Epidermal melanocyte (primary cell): ENCODE results near the gene BAZ2B.

ENCODE experiments used
- DNase-seq: peaks from one replicate; pipeline ENCODE4 v3.0.0; 2011; ENCODE audit warnings: low spot score; ENCODE audit not compliant: insufficient read length

The BAZ2B gene

DNA sequence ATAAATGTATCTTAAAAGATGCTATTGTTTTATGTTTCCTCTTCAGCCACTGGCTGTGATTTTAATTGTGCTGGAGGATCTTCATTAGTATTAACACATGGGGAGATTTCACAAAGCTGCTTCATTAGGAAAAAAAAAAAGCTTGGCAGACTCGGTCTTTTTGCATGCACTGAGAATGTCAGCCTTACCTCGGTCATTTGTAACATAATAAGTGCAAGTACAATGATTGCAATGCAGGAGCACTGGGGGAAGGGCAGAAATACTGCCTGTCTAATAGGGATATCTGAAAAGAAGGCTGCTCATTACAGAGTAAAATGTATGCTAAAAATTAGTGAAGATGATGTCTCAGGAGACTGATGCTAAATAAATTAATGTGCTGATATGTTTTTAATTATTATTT, 1.3 kb upstream of the BAZ2B start:
- DNase-seq, result no peak

DNA sequence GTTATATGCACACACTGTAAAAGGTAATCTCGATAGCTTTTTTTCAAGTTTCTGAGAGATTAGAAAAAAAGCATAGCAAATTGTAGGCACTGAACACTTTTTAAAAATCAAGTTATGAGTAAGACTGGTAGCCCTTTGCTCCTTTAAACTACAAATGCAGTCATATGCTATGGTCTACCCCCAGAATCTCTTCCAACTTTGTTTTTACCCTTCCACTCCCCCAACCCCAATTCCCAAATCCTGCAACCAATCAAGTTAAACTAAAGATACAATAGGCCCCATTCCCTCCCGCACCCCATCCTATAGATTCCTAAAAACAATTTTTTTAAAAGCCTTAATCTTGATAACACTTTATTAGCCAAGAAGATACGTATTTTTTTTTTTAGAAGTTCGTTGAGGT, 752 bp upstream of the BAZ2B start:
- DNase-seq, result no peak

DNA sequence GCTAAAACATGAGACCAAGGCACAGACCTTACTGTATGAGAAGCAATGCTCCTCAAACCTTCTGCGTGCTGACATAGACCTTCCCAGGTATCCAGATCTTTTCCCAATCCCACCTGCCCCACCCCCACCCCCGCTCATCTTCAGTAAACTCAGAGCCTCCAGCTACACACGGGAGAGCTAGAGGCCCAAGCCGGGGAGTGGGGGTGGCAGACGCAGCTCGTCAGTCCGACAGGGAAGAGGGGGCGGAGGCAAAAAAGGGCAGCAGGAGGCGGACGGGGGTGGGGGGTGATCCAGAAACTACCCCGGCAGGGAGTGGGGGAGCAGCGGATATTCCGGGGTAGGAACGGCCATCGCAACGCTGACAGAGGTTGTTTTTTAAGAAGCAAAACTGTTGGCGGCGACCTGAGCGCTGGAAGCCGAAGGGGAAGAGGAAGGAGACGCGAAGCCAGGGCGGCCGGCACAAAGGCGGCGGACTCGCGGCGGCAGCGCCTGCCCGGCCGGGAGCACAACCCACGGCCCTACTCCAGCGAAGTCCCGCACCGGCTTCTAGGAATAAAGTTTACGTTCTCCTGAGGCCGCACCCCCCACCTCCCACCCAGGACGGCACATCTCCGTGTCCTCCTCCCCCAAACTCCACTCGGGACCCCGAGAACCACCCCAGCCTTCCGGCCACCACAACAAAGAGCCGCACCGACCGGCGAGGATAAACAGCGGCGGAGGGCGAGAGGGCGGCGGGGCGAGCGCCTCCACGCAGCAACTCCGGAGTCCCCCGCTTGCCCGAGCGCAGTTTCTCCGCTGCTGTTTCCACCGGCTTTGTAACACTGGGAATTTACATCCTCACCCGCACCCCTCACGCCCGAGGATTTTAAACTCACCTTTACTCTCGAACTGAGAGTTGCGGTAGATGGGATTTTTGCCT, 722 bp downstream of the BAZ2B start:
- DNase-seq, result peak; percentile 60

DNA sequence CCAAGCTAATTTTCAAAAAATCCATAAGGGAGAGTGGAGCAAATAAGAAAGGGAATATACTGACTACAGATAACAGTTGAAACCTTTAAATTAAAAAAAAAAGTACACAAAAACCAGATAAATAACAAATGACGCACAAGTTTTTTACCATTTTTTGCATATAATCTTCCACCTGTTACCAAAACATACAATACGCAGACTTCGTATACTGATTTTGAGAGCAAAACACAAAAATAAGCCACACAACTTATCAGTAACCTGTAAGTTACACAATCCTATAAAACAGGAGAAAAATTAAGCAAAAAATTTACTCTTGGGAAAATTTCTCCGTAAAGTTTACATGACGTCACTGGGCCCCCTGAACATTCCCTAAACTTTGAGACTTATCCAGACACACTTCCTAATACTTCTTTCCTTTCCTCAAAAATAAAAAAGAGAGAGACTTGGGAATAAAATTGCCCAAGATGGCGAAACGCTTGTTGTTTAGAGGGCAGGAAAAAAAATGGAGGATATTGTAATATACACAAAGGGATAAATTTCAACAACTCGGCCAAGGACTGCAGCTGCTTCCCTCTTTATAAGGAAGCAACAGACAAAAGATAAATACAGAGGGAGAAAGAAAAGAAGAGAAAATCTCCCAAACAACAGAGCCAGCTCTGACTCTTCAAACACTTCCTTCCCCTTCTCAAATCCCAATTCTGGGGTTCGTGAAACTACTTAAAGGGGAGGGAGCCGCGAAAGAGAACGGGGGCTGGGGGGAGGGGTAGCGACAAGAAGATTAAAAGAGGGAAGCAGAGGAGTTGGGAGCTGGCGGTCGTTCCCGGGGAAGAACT, 1.6 kb downstream of the BAZ2B start:
- no peak for DNase-seq

DNA sequence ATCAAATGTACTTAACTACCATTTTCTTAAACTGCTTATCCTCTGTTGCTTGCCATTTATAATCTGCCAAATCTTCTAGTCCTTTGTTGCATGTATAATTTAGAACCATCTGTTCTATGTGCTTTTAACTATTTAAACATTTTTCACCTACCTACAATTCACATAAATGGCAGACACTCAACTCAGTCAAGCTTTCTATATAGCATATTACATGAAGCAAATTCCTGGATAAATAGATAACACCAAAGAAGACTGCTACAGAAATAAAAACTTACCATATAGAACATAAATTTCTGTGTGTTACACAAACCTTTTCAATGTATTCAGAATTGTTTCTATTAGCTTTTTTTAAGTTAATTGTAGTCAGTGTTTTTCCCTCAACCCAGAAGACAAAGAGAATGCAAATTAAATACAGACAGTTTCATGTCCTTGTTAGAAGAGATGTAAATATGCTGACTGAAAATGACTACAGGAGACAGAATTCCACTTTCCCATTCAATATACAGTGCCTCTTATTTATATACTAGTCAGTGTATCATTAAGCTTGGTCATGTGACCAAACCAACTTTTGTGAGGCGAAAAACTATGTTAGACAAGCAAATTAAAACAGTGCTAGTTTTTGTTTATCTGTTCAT, 2.6 kb downstream of the BAZ2B start:
- no peak for DNase-seq

DNA sequence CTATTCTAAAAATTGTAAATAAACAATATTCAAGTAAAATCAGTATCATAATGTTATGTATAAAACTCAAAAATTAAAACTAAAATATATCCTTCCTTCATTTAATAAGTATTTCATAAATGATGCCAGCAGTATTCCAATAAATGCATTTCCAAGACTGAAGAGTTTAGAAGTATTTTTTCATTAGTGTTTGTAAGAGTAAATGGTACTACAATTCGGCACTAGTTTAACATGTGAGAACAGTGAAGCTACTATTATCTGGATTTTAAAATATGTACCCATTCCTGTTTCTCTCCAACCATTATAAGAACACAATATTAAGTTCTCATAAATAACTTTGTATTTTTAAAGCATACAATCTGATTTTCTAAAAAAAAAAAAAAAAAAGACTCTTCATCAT, 3.3 kb downstream of the BAZ2B start:
- DNase-seq, result no peak

DNA sequence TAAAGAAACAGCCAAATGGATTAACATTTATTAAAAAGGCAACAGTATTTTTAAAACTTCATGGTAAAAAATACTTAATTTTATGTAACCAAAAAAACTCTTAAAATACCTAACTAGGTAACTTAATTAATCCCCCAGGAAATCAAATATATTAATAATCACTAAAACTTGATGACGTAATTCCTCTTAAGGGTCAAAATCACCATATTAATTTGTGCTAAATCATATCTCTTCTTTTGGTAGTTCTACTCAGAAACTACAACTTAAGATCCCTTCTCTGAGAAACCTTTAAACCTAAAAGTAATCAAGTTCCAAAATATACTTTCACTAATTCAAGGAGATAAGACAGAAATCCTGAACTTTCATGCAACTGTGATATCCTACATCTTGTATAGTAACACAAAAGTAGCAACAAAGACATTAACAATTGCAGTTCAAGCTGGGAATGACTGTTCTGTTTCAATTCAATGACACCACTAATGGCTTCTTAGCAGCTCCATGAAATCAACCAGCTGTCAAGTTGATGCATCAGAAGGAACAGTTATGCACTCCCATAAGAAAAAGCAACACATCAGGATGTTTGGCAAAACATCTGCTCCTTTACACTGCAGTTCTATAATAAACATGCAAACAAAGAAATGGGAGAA, 4.0 kb downstream of the BAZ2B start:
- no peak for DNase-seq

DNA sequence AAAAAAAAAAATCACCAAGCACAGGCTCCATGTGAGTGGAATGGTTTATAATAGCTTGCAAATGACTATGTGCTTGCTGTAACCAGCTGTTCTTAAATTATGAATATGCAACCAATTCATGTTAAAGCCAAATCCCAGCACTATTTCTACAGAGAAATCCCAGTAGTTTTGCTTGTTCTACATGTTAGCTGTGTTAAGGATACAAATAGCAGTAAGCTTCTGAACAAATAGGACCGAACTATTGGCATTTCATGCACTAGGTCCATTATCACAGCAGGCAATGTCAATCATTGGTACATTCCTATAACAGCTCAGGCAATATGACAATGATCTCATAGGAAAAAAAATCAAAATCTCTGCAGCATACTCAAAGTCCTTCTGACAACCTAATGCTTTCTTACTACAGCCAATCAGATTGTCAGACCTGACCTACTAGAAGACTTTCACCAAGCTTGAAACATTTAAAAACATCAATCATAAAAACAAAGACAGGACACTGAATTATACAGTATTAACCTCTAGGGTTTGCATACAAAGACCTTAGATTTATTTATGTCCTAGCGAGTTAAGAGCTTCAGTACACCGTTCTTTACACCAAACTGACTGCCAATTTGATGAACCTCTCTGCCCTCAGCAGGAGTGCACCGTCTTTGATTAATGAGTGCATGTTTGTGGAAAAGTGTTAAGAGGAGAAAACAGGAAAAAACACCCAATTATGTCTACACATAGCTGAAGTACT, 6.4 kb downstream of the BAZ2B start:
- no peak for DNase-seq

DNA sequence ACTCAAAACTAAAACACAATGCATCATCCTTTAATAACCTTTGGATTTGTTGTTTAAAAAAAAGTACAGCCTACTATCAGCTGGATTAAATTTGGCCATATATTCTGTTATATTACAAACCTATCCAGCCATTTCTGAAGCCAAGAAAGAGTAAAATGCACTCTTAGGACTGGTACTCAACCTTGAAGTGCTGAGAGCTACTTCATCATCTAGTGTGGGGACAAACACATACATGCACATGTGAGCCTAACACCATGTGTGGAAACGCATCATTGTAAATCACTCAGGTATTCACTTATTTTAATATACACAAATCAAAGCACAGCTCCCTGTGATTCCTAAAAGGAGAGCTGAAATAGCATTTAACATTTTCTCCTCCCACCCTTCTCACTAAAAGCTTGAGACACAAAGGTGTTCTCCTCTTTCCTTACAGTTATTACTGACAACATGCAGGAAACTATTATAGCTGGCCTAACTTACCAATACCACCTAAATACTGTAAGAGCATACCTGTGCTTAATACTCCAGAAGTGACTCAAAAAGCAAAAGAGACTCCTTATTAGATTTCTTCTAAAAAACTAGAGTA, 7.5 kb downstream of the BAZ2B start:
- DNase-seq, result no peak

DNA sequence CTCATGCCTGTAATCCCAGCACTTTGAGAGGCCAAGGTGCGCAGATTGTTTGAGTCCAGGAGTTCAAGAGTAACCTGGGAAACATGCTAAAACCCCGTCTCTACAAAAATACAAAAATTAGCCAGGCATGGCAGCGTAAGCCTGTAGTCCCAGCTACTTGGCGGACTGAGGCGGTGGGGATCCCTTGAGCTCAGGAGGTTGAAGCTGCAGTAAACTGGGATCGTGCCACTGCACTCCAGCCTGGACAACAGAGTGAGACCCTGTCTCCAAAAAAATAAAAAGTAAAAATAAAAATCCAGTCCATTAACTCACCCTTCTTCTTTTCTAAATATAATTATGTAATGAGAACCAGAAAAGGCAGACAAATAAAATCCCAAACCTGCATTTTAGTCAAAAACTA, 8.2 kb downstream of the BAZ2B start:
- no peak for DNase-seq

DNA sequence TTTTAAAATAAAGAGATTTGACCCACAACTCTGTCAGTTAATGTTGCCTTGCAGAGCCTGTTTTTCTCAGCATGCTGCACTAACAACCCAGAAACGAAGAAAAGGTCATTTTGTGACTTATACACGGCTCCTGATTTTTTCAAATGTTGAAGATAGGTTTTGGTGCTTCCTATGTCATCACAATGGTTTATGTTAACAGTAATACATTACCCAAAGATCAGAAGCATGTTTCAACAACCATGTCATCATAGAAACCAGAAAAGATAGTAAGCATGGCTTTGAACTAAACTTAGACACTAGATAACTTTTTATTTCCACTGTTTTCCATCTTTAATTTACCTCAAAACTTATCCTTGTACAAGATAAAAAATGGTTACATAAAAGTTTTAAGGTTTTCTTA, 10.1 kb downstream of the BAZ2B start:
- no peak for DNase-seq

DNA sequence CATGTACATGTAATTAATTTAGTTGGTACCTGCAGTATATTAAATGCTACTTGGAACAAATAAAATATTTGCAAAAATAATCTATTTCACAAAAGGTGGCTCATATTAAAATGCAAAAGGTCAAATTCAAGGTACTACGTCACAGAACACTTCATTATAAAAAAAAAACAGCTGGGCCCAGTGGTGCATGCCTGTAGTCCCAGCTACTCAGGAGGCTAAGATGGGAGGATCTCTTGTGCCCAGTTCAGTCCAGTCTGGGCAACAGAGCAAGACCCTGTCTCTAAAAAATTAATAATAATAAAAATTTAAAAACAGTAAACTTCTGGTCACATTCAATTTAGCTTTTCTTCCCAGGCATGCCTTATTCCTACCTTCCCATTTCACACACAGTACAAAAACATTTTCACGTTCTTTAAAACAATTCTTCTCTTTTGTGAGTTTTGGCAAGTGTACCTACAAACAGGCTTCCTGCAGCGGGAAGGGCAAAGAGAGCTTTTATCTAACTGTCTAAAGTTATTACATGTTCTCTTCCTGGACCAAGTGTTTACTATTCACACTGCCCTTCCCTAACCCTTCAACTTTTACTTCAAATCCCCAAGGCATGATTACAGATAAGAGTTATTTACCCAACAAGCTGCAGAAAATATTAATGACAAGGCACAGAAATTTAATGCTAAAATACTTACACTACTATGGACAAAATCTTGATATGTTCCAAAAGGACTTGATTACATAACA, 10.7 kb downstream of the BAZ2B start:
- DNase-seq, result no peak

DNA sequence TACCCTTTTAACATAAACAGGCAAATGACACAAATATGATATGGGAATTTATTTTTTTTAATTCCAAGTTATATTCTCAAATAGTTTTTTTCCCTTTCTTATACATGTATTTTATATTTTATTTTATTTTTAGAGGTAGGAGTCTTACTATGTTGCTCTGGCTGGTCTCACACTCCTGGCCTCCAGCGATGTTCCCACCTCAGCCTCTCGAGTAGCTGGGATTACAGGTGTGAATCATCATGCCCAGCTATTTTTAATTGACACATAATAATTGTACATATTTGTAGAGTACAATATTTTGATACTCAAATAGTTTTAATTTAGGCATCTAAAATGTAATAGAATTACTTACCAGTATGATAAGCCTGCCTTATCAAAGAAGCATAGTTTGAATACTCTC, 12.2 kb downstream of the BAZ2B start:
- no peak for DNase-seq

DNA sequence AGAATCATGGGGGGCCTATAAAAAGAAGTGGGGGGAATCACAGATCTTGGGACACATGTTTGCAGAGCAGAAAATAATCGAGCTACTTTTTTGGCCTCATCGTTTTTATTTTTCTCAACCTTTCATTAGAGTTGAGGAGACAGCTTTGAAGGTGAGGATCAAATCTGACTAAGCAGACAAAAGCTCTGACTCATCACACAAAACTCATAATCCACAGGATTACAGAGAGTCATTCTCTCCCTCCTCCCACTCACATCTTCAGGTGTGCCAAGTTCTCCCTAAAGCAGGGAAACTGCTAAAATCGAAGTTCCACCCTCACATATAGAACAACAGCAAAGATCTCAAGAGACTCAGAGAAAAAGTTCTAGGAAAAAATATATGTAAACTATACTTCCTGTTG, 15.6 kb downstream of the BAZ2B start:
- DNase-seq, result no peak

DNA sequence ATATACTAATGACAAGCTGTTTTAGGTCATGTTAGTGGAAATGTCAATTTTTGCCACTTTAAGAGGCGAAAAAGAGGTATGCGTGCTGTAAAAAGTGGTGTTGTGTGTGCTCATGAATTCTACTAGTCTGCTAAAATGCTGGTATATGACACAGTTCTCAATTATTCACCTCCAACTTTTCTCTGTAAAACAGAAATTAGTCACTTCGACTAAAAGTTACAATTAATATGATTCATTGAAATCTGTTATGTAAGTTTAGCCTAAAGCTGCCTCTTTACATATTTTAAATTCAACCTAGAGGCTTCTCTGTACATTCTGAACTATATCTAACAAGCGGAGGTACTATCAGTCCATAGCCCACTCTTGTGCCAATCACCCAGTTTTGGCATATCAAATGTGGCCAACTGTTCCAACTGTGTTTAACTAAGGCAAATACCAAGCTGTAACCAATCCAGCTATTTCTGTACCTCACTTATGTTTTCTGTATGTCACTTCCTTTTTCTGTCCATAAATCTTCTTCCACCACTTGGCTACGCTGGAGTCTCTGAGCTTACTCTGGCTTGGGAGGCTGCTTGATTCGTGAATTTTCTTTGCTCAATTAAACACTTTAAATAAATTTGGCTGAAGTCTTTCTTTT, 20.8 kb downstream of the BAZ2B start:
- DNase-seq, result no peak

DNA sequence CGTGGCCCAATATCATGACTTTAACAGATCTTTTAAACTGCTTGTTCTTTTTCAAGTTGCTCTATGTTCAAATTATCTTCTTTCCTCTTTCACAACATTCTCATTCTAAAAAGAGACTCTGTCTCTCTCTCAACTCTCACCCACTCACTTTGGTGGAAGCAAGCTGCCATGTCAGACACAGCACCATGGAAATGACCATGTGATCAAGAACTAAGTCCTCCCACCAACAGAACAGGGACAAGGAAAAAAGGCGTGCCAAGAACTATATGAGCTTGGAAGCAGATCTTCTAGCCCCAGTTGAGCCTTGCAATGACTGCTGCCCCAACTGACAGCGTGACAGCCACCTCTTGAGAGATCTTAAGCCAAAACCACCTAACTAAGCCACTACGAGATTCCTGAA, 23.9 kb downstream of the BAZ2B start:
- no peak for DNase-seq

DNA sequence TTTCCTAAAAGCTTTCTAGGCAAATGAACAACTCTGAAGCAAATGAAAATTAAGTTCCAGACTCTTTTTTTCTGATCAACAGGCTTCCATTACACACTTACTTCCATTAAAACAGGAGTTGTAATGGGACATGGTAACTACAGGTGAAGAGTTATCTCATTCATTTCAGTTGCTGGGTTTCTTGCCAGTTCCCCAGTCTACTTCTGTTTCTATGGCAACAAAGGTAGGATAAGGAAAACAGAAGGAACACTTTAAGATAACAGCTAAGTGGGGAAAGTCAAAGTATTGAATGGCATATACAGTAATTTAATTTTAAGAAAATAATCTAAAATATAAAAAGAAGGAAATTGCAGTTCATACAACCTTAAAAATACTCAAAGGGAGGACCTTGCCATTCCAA, 25.1 kb downstream of the BAZ2B start:
- no peak for DNase-seq

DNA sequence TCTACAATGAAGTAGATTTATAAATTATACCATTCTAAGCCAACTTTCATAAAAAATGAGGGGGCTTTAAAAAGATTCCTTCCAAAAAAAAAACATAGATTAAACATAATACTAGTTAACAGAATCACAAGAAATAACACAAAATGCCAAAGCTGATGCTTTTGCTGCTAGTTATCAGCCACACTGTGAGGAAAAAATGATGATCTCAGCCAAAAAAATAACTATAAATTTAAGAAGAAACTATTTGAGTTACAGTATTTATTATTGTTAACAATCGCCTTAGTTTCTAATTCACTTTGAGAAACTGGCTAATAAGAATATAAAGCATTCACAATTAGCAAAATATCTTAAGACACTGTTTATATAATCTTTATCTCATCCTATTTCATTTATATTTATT, 27.1 kb downstream of the BAZ2B start:
- no peak for DNase-seq

DNA sequence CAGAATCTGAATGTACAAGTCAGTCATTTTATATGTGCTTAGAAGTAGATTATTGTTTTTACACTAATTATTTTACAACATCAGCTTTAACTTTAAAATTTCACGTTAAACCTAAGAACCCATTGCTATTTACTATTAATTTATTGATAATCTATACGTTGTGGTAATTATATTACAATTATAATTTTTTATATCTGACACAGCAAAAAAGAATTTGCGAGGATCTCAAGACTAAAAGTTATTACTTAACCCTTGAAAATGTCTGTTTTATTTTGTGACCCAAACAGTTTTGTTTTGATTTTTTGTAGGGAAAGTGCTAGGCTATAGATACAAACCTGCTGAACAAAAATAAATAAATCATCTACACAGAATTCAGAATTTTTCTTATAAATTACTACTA, 30.3 kb downstream of the BAZ2B start:
- no peak for DNase-seq
